Measurements from ENCODE around the gene UGCG.
"Not testable (repeated sequence)": the region's sequence is repeated elsewhere in the genome, so short reads cannot be mapped to it uniquely, and the experiment has no call there.

UGCG gene

GRCh38 chr9:111943746-111944145 lies 47.1 kb downstream of the UGCG start:
- no peaks in the 10 kb centered on the region for H3K4me1 ChIP-seq
- no peak overlapping the region for H3K9ac ChIP-seq
- no peak overlapping the region for H3K27ac ChIP-seq
- H3K4me2 ChIP-seq (ENCODE audit: low read length) = no peak overlapping the region
- H3K4me3 ChIP-seq (ENCODE audit: low read depth, low read length) = no peak overlapping the region
- no peaks in the 10 kb centered on the region for H3K79me2 ChIP-seq
- H3K36me3 ChIP-seq (ENCODE audit: control insufficient read depth, insufficient read depth, low read length) = no peaks in the 10 kb centered on the region
- H2AFZ ChIP-seq = no peak overlapping the region
- TF ChIP-seq CTCF (IDR thresholded peaks at IDR 0.05) = no peak
- no peaks in the 10 kb centered on the region for H3K9me3 ChIP-seq (ENCODE audit: control insufficient read depth, low read length)
- H3K27me3 ChIP-seq (ENCODE audit: control insufficient read depth, insufficient read depth, low read length) = no peaks in the 10 kb centered on the region

- Histone ChIP-seq H3K4me3 (ENCODE audit: low read depth, low read length) (no peak overlapping the region), H3K27ac (no peak overlapping the region), H3K9me3 (ENCODE audit: control insufficient read depth, low read length) (no peaks in the 10 kb centered on the region), H3K79me2 (no peaks in the 10 kb centered on the region), H3K36me3 (ENCODE audit: control insufficient read depth, insufficient read depth, low read length) (no peaks in the 10 kb centered on the region), H3K4me2 (ENCODE audit: low read length) (no peak overlapping the region), H3K4me1 (no peaks in the 10 kb centered on the region), H3K27me3 (ENCODE audit: control insufficient read depth, insufficient read depth, low read length) (no peaks in the 10 kb centered on the region), H3K9ac (no peak overlapping the region), H2AFZ (no peak overlapping the region)
- no peak for TF ChIP-seq CTCF (IDR thresholded peaks at IDR 0.05)
These were observed 47.7 kb downstream of the UGCG start for GRCh38 chr9:111944241-111944866.

GRCh38 chr9:111945216-111945615 lies 48.6 kb downstream of the UGCG start:
- no peaks in the 10 kb centered on the region for H3K9me3 ChIP-seq (ENCODE audit: control insufficient read depth, low read length)
- H3K4me1 ChIP-seq = no peaks in the 10 kb centered on the region
- H3K4me3 ChIP-seq (ENCODE audit: low read depth, low read length) = no peak overlapping the region
- no peak for TF ChIP-seq CTCF (IDR thresholded peaks at IDR 0.05)
- no peaks in the 10 kb centered on the region for H3K36me3 ChIP-seq (ENCODE audit: control insufficient read depth, insufficient read depth, low read length)
- H3K79me2 ChIP-seq = no peaks in the 10 kb centered on the region
- H3K27me3 ChIP-seq (ENCODE audit: control insufficient read depth, insufficient read depth, low read length) = no peaks in the 10 kb centered on the region
- H2AFZ ChIP-seq = no peak overlapping the region
- no peak overlapping the region for H3K9ac ChIP-seq
- H3K4me2 ChIP-seq (ENCODE audit: low read length) = no peak overlapping the region
- H3K27ac ChIP-seq = no peak overlapping the region

GRCh38 chr9:111948109-111948508 lies 51.5 kb downstream of the UGCG start:
- H3K4me3 ChIP-seq (ENCODE audit: low read depth, low read length); H3K27ac ChIP-seq; H3K79me2 ChIP-seq: not testable (repeated sequence)

GRCh38 chr9:111948951-111949350 lies 52.3 kb downstream of the UGCG start:
- Histone ChIP-seq H3K4me2 (ENCODE audit: low read length) (no peak overlapping the region), H3K9ac (no peak overlapping the region), H3K4me3 (ENCODE audit: low read depth, low read length) (no peak overlapping the region), H3K36me3 (ENCODE audit: control insufficient read depth, insufficient read depth, low read length) (no peaks in the 10 kb centered on the region), H2AFZ (no peak overlapping the region), H3K9me3 (ENCODE audit: control insufficient read depth, low read length) (no peaks in the 10 kb centered on the region), H3K27ac (no peak overlapping the region), H3K27me3 (ENCODE audit: control insufficient read depth, insufficient read depth, low read length) (no peaks in the 10 kb centered on the region), H3K4me1 (no peaks in the 10 kb centered on the region), H3K79me2 (no peaks in the 10 kb centered on the region)
- no peak for TF ChIP-seq CTCF (IDR thresholded peaks at IDR 0.05)

More at GRCh38 chr9:111948109-111948508, 51.5 kb downstream of the UGCG start:
- not testable (repeated sequence) for H3K36me3 ChIP-seq (ENCODE audit: control insufficient read depth, insufficient read depth, low read length); H3K9ac ChIP-seq; H3K9me3 ChIP-seq (ENCODE audit: control insufficient read depth, low read length); H2AFZ ChIP-seq; H3K4me1 ChIP-seq; H3K4me2 ChIP-seq (ENCODE audit: low read length); H3K27me3 ChIP-seq (ENCODE audit: control insufficient read depth, insufficient read depth, low read length)

All from parathyroid adenoma (tissue), 2 donors.